Aorta (tissue), 5 donors: ENCODE results near the gene WDR45. TPM values are rescaled to one million over a fixed set of nuclear protein-coding genes. Genes with fewer than 3 reads are reported as not detected.

Experiments
- ATAC-seq: fragments of 200-7000 bp; cut with Tn5 transposase; one replicate; pipeline ENCODE4 v1.9.1; 2022; ENCODE audit warnings: moderate library complexity; ENCODE audit not compliant: low FRiP score
- DNase-seq, 2 donors: peaks; one replicate each; pipeline ENCODE4 v3.0.0-alpha.2; 2020
- H3K27ac ChIP-seq, 2 donors: one replicate each; pipeline ENCODE4 v1.5.1; 2013; ENCODE audit warnings: low read length in 2 of 2, mild to moderate bottlenecking in 2 of 2, moderate library complexity in 2 of 2, control low read depth in 1 of 2, inconsistent platforms in 1 of 2, low read depth in 1 of 2
- H3K27me3 ChIP-seq, 2 donors: one replicate each; pipeline ENCODE4 v1.6.1; 2013; ENCODE audit warnings: control low read depth in 1 of 2, low read length in 1 of 2, mild to moderate bottlenecking in 1 of 2, moderate library complexity in 1 of 2; ENCODE audit not compliant: insufficient read depth in 2 of 2, control insufficient read depth in 1 of 2
- H3K36me3 ChIP-seq, 2 donors: one replicate each; pipeline ENCODE4 v1.6.1; 2013; ENCODE audit warnings: control low read depth in 1 of 2, low read length in 1 of 2, mild to moderate bottlenecking in 1 of 2; ENCODE audit not compliant: insufficient read depth in 2 of 2, control insufficient read depth in 1 of 2
- H3K4me1 ChIP-seq, 2 donors: one replicate each; pipeline ENCODE4 v1.6.1; 2013; ENCODE audit warnings: low read length in 2 of 2, control low read depth in 1 of 2, mild to moderate bottlenecking in 1 of 2, moderate library complexity in 1 of 2; ENCODE audit not compliant: insufficient read depth in 2 of 2, control insufficient read depth in 1 of 2
- H3K4me3 ChIP-seq, 2 donors: one replicate each; pipeline ENCODE4 v1.5.1; 2013; ENCODE audit warnings: low read length in 2 of 2, control low read depth in 1 of 2, mild to moderate bottlenecking in 1 of 2
- H3K9me3 ChIP-seq: one replicate; pipeline ENCODE4 v1.6.1; 2013; ENCODE audit warnings: mild to moderate bottlenecking, low read length; ENCODE audit not compliant: control insufficient read depth
- WGBS, 2 donors: extraction: QIAGEN DNeasy Blood & Tissue Kit; methylation state at CpG; one replicate each; pipeline ENCODE4 v1.1.7; 2013; 5-methylcytosine and 5-hydroxymethylcytosine counted together
- intact Hi-C, 2 donors: fragments of 100-400 bp; cut with DNase I; formaldehyde crosslinking; loops; one replicate each; pipeline versions ENCODE4 v1.14.2 to v1.15.0; 2022
- polyA plus RNA-seq, 2 donors: library from polyadenylated mRNA; stranded (reverse); fragments of 200-250 nt; gene quantifications; one replicate each; pipeline ENCODE4 v1.2.3, GENCODE V29; 2013
- total RNA-seq, 2 donors: library from RNA; stranded (reverse); fragmentation: NEBNext Ultra II Directional; extraction: Animal tissue kit (Norgen Biotek cat#: 25700); gene quantifications; one replicate each; pipeline ENCODE4 v1.2.1, GENCODE V29; 2021
- donor health status: healthy with polysubstance abuse.
- donor health status: Bipolar disorder and iron deficiency.
- donor health status: DM: no; HTN: no; CAD: no.
- donor health status: DM: no; HTN: no; CAD: no.
- donor health status: DM: yes; HTN: yes; CAD: no.

WDR45 gene
- total and polyA plus RNA-seq, 4 donors: 66.1 to 236 (median 78.7) TPM

DNA sequence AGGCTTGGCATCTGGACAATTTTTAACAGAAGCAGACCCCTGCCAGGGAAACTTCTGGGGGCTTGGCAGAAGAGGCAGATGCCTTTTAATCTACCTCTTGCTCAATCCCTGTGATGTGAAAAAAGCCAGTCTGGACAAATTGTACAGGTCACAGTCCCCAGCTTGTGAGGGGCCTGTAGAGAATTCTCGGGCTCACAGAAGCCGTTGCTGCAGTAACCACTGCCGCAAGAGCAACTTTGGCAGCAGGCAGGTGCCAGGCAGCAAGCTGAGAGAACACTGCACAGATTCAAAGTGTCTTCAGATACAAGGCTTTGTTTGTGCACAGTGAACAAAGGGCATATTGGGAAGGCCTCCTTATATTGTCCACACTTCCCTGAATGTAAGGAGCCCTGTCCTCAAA is 32.1 kb upstream of the WDR45 start:
- Histone ChIP-seq H3K36me3 (peaks cover 0 to 13% of the 10 kb centered on the region in 2 donors), H3K27ac (no peak overlapping the region), H3K9me3 (no peaks in the 10 kb centered on the region), H3K27me3 (no peaks in the 10 kb centered on the region), H3K4me1 (no peaks in the 10 kb centered on the region), H3K4me3 (no peak overlapping the region)
- ATAC-seq: no peak
- 72 to 73% methylated on average over 3 of the region's 3 CpGs for WGBS, 2 donors
- DNase-seq: no peak
- intact Hi-C loops: no loop called here

DNA sequence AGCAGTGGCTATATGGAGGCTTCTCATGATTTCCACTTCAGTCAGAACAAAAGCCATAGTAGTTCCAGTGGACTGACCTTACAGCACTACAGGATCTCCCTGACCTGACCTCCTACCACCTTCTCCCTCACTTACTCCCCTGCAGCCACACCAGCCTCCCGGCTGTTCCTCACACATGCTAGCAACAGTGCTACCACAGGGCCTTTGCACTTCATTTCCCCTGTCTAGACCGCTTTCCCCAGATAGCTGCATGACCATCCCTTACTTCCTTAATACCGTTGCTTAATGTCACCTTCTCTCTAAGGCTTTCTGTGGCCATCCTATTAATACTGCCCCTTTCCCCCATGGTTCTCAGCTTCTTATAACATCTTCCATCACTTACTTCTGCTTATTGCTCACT is 30.7 kb upstream of the WDR45 start:
- Histone ChIP-seq H3K9me3 (no peaks in the 10 kb centered on the region), H3K27me3 (no peaks in the 10 kb centered on the region), H3K27ac (no peak overlapping the region), H3K36me3 (peaks cover 0 to 8% of the 10 kb centered on the region in 2 donors), H3K4me3 (no peak overlapping the region), H3K4me1 (no peaks in the 10 kb centered on the region)
- ATAC-seq (no peak), DNase-seq (no peak)
- intact Hi-C loops: no loop called here
- 79 to 96% methylated on average over 3 of the region's 3 CpGs for WGBS, 2 donors

DNA sequence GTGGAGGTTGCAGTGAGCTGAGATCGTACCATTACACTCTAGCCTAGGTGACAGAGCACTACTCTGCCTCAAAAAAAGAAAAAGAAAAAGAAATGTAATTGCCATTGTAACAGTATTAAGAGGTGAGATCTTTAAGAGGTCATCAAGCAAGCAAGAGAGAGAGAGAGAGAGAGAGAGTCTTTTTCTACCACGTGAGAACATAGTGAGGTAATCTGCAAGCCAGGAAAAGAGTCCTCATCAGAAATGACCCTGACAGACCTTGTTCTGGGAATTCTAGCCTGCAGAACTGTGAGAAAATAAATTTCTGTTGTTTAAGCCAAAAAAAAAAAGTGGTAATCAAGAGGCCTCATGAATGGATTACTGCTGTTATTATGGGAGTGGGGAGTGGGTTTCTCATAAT is 29.0 kb upstream of the WDR45 start:
- Histone ChIP-seq H3K4me1 (no peaks in the 10 kb centered on the region), H3K27ac (no peak overlapping the region), H3K36me3 (peaks cover 0 to 8% of the 10 kb centered on the region in 2 donors), H3K27me3 (no peaks in the 10 kb centered on the region), H3K9me3 (no peaks in the 10 kb centered on the region), H3K4me3 (no peak overlapping the region)
- intact Hi-C loops: no loop called here
- 54 to 59% methylated on average over 2 of the region's 2 CpGs for WGBS, 2 donors
- DNase-seq (no peak), ATAC-seq (no peak)

- Histone ChIP-seq H3K27ac (no peak overlapping the region), H3K4me3 (no peak overlapping the region), H3K36me3 (peaks cover 0 to 2% of the 10 kb centered on the region in 2 donors), H3K27me3 (no peaks in the 10 kb centered on the region), H3K4me1 (no peaks in the 10 kb centered on the region), H3K9me3 (no peaks in the 10 kb centered on the region)
- intact Hi-C loops: no loop called here
- ATAC-seq (peak; percentile 53), DNase-seq (no peak)
- WGBS, 2 donors: 24 to 39% methylated on average over 7 of the region's 7 CpGs
Observed at GRCh38 chrX:49106930-49107329, 27.2 kb upstream of the WDR45 start.

GRCh38 chrX:49106296-49106695 is 26.6 kb upstream of the WDR45 start:
- H3K9me3 ChIP-seq: no peaks in the 10 kb centered on the region
- intact Hi-C loops: no loop called here
- ATAC-seq (no peak), DNase-seq (no peak)
- no peaks in the 10 kb centered on the region for H3K4me1 ChIP-seq
- H3K4me3 ChIP-seq: no peak overlapping the region
- H3K36me3 ChIP-seq: no peaks in the 10 kb centered on the region
- no peaks in the 10 kb centered on the region for H3K27me3 ChIP-seq
- WGBS, 2 donors: 87 to 94% methylated on average over 4 of the region's 4 CpGs
- no peak overlapping the region for H3K27ac ChIP-seq

- intact Hi-C loops: no loop called here
- WGBS, 2 donors: 62 to 71% methylated on average over 3 of the region's 3 CpGs
Observed at GRCh38 chrX:49103637-49104036, 23.9 kb upstream of the WDR45 start.

DNA sequence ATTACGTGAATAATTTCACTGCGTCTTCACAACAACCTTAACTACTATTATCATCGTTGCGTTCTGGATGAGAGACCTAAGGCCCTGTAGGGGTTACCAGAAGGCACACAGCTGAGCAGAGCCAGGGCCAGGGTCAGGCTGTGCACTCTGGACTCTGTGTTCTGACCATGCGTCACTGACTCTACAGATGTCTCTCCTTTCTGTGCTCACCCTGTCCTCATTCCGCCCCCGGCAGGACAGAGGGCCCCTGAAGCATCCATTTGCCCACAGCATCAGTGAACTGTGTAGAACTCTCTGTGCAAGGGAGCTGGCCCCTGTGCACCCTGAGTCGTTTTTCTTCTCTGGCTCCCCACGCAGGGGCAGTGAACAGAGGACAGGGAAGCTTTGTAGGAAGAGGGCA is 22.5 kb upstream of the WDR45 start:
- H3K4me1 ChIP-seq: no peaks in the 10 kb centered on the region
- 72 to 76% methylated on average over 9 of the region's 9 CpGs for WGBS, 2 donors
- DNase-seq (no peak), ATAC-seq (no peak)
- no peak overlapping the region for H3K4me3 ChIP-seq
- H3K27ac ChIP-seq: no peak overlapping the region
- no peaks in the 10 kb centered on the region for H3K36me3 ChIP-seq
- H3K9me3 ChIP-seq: no peaks in the 10 kb centered on the region
- H3K27me3 ChIP-seq: no peaks in the 10 kb centered on the region
- intact Hi-C loops: no loop called here

More at GRCh38 chrX:49103637-49104036, 23.9 kb upstream of the WDR45 start:
- Histone ChIP-seq H3K4me1 (no peaks in the 10 kb centered on the region), H3K36me3 (no peaks in the 10 kb centered on the region), H3K4me3 (no peak overlapping the region), H3K9me3 (no peaks in the 10 kb centered on the region), H3K27me3 (no peaks in the 10 kb centered on the region), H3K27ac (no peak overlapping the region)
- no peak for ATAC-seq
- no peak for DNase-seq

- Histone ChIP-seq H3K27me3 (no peaks in the 10 kb centered on the region), H3K27ac (peak overlapping the region in 1 of 2 donors; percentile 14), H3K36me3 (no peaks in the 10 kb centered on the region), H3K4me1 (no peaks in the 10 kb centered on the region), H3K9me3 (no peaks in the 10 kb centered on the region), H3K4me3 (peak overlapping the region in 1 of 2 donors; percentile 31)
- ATAC-seq (peak; percentile 37), DNase-seq (no peak)
- 14 to 35% methylated on average over 9 of the region's 9 CpGs for WGBS, 2 donors
- intact Hi-C loops: no loop called here
Observed at GRCh38 chrX:49101629-49101984, 21.9 kb upstream of the WDR45 start.

DNA sequence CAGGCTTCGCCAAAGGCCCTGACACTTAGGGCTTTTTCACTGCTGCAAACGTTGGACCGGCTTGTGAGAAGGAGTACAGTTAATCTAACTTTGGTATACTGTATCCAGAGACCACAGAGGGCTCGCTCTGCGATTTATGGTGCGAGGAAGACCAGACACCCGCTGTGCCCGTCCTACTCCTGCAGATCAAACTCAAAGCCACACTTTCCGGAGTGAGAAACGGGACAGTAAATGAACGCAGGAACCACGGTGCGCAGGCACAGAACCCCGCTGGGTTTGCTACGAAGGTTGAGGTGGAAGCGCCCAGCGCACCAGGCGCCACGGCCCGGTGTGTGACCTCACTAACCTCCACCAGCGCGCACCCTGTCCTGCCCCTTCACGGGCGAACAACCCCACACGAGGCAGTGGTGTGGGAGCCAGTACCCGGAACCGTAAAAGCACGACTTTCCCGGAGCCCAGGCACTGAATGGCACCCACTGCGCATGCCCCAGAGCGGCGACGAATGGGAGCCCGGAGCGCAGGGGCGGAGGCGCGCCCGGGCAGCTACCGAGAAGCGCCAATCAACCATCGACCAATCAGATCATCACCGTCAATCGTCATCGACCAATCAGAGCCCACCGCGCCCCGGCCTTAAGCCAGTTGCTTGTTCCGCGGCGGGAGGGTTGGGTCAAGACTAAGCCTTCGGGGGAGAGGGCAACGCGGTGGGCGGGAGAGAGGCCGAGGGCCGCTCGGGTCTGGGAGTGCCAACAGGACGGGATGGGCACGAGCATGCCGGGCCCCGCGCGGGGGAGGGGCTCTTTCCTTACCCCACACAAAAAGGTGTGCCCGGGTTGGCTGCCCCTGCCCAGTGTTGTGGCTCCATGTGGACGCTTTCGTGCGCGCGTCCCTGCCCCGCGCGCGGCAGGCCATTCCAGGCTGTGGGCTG is 21.3 kb upstream of the WDR45 start:
- Histone ChIP-seq H3K4me1 (no peaks in the 10 kb centered on the region), H3K36me3 (no peaks in the 10 kb centered on the region), H3K4me3 (peak overlapping the region; percentile 32 to 75), H3K27me3 (no peaks in the 10 kb centered on the region), H3K27ac (peak overlapping the region in 1 of 2 donors; percentile 89), H3K9me3 (no peaks in the 10 kb centered on the region)
- WGBS, 2 donors: 0 to 44% methylated on average over 71 to 74 of the region's 74 CpGs
- DNase-seq (peak; percentile 93 to 95), ATAC-seq (peak; percentile 96)
- intact Hi-C loops: no loop called here
